HCT116 (cell line): ENCODE results near the gene PHF5A.

Experiments used
- ATF3 ChIP-seq: IDR thresholded peaks from 2 replicates; pipeline ENCODE4 v1.6.1; 2012
- CTCF ChIP-seq, 3 experiments: fragments of 200-600 bp in 1 of 3; sonication (generic) in 1 of 3; IDR thresholded peaks in 2 of 3; conservative IDR thresholded peaks in 1 of 3; 2 replicates each; pipeline ENCODE4 v1.5.1; 2012 to 2017; ENCODE audit warnings: low read depth in 2 of 3, low read length in 2 of 3, antibody characterized with exemption in 1 of 3, borderline replicate concordance in 1 of 3, control low read depth in 1 of 3, mild to moderate bottlenecking in 1 of 3, mixed read lengths in 1 of 3, mixed run types in 1 of 3, moderate library complexity in 1 of 3; ENCODE audit not compliant: insufficient read depth in 1 of 3
- EGR1 ChIP-seq: IDR thresholded peaks from 2 replicates; pipeline ENCODE4 v1.6.1; 2012; ENCODE audit warnings: low read depth
- EZH2 ChIP-seq: fragments of 200-600 bp; sonication (generic); IDR thresholded peaks from 2 replicates; pipeline ENCODE4 v1.6.1; 2017; ENCODE audit warnings: antibody characterized with exemption, mixed run types
- EZH2phosphoT487 ChIP-seq: fragments of 200-600 bp; IDR thresholded peaks from 2 replicates; pipeline ENCODE4 v1.6.1; 2018; ENCODE audit warnings: antibody characterized with exemption, borderline replicate concordance
- POLR2A ChIP-seq: IDR thresholded peaks from 2 replicates; pipeline ENCODE4 v1.7.0; 2011; ENCODE audit warnings: borderline replicate concordance; ENCODE audit not compliant: insufficient read depth, insufficient read length; ENCODE audit errors: extremely low read depth
- RAD21 ChIP-seq: IDR thresholded peaks from 2 replicates; pipeline ENCODE4 v1.6.1; 2012; ENCODE audit warnings: low read depth, mild to moderate bottlenecking
- SIN3A ChIP-seq: IDR thresholded peaks from 2 replicates; pipeline ENCODE4 v1.6.1; 2012; ENCODE audit warnings: low read depth
- TCF7L2 ChIP-seq: IDR thresholded peaks from 2 replicates; pipeline ENCODE4 v1.7.0; 2011; ENCODE audit warnings: borderline replicate concordance, inconsistent platforms; ENCODE audit not compliant: insufficient read depth, insufficient read length; ENCODE audit errors: extremely low read depth
- YY1 ChIP-seq: IDR thresholded peaks from 2 replicates; pipeline ENCODE4 v1.6.1; 2011; ENCODE audit warnings: low read length, low read depth, moderate library complexity, mild to moderate bottlenecking; ENCODE audit not compliant: insufficient replicate concordance; ENCODE audit errors: extremely low read depth
- ZBTB33 ChIP-seq: IDR thresholded peaks from 2 replicates; pipeline ENCODE4 v1.6.1; 2011; ENCODE audit warnings: mild to moderate bottlenecking, low read length, moderate library complexity; ENCODE audit not compliant: insufficient replicate concordance; ENCODE audit errors: extremely low read depth
- ZFX ChIP-seq: fragments of 450-650 bp; IDR thresholded peaks from 2 replicates; pipeline ENCODE4 v1.6.1; 2017
- ZNF274 ChIP-seq: fragments of 200-500 bp; sonication (Bioruptor generic); IDR thresholded peaks from 2 replicates; pipeline ENCODE4 v1.6.1; 2014; ENCODE audit warnings: mild to moderate bottlenecking, low read depth, low read length, inconsistent platforms
- TF ChIP-seq, protein P1 (sequence below): IDR thresholded peaks from 2 replicates; pipeline ENCODE4 v1.6.1; 2012; ENCODE audit warnings: low read depth

DNA sequence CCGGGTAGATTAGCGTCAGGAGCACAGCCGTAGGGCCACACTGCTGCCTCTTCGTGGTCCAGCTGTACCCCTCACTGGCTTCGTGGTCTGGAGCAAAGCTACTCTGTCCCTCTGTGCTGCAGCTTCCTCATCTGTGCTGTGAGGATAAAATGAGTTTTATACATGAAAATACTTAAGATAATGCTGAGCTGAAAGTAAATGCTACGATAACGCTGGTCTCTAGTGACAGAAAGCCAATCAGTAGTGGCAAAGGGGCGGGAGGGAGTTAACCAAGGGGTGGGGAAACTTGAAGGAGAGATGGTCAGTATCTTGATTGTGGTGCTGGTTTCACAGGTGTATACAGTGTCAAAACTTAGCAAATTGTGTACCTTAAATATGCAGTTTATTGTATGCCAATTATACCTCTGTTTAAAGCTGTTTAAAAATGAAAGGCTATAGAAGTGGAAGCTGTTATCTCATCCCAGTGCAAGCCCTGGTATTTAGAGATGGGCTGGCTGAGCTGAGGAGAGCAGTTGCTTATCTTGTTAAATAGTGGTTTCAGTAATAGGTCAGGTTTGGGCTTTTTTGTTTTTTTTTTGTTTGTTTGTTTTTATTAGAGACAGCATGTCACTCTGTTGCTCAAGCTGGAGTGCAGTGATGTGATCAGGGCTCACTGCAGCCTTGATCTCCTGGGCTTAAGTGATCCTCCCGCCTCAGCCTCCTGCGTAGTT lies 37.2 kb upstream of the PHF5A start:
- TF ChIP-seq CTCF (IDR thresholded peaks at IDR 0.05 in 2 of 3, conservative IDR thresholded peaks at IDR 0.05 in 1 of 3; ENCODE audit: borderline replicate concordance in 1 of 3, insufficient read depth in 1 of 3, low read depth in 2 of 3, low read length in 2 of 3) (no peak), EGR1 (no peak), POLR2A (no peak), TCF7L2 (no peak), ZFX (no peak), RAD21 (no peak), SIN3A (no peak), ZNF274 (no peak), ATF3 (no peak), YY1 (no peak), EZH2 (no peak), ZBTB33 (no peak), EZH2phosphoT487 (no peak)
- TF ChIP-seq, protein P1, sequence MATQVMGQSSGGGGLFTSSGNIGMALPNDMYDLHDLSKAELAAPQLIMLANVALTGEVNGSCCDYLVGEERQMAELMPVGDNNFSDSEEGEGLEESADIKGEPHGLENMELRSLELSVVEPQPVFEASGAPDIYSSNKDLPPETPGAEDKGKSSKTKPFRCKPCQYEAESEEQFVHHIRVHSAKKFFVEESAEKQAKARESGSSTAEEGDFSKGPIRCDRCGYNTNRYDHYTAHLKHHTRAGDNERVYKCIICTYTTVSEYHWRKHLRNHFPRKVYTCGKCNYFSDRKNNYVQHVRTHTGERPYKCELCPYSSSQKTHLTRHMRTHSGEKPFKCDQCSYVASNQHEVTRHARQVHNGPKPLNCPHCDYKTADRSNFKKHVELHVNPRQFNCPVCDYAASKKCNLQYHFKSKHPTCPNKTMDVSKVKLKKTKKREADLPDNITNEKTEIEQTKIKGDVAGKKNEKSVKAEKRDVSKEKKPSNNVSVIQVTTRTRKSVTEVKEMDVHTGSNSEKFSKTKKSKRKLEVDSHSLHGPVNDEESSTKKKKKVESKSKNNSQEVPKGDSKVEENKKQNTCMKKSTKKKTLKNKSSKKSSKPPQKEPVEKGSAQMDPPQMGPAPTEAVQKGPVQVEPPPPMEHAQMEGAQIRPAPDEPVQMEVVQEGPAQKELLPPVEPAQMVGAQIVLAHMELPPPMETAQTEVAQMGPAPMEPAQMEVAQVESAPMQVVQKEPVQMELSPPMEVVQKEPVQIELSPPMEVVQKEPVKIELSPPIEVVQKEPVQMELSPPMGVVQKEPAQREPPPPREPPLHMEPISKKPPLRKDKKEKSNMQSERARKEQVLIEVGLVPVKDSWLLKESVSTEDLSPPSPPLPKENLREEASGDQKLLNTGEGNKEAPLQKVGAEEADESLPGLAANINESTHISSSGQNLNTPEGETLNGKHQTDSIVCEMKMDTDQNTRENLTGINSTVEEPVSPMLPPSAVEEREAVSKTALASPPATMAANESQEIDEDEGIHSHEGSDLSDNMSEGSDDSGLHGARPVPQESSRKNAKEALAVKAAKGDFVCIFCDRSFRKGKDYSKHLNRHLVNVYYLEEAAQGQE = no peak
